Kidney tubule cell (primary cell): ENCODE data around the gene SEC24B.
"Not testable (repeated sequence)": the region's sequence is repeated elsewhere in the genome, so short reads cannot be mapped to it uniquely, and the experiment has no call there.

Source experiments
- DNase-seq: peaks from one replicate; pipeline ENCODE4 v3.0.0-alpha.2; 2018; ENCODE audit warnings: low spot score

Gene SEC24B

DNA sequence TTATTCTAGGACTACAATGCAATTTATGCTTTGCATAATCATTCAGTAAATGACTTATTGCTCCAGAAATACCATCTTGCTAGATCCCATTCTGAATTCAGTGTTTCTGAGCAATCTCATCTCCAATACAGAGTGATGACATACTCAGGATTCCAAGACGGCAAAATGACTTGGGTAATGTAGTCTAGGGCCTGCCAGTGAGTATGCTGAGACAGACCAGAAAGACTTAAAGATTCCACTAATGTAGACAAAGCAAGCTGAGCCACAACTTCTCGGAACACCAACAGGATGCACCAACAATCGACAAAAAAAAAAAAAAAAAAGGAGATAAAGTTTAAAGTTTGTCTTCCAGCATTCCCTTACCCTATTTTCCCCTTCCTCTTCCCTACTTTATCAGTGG, 919 bp upstream of the SEC24B start:
- DNase-seq = peak; percentile 61

DNA sequence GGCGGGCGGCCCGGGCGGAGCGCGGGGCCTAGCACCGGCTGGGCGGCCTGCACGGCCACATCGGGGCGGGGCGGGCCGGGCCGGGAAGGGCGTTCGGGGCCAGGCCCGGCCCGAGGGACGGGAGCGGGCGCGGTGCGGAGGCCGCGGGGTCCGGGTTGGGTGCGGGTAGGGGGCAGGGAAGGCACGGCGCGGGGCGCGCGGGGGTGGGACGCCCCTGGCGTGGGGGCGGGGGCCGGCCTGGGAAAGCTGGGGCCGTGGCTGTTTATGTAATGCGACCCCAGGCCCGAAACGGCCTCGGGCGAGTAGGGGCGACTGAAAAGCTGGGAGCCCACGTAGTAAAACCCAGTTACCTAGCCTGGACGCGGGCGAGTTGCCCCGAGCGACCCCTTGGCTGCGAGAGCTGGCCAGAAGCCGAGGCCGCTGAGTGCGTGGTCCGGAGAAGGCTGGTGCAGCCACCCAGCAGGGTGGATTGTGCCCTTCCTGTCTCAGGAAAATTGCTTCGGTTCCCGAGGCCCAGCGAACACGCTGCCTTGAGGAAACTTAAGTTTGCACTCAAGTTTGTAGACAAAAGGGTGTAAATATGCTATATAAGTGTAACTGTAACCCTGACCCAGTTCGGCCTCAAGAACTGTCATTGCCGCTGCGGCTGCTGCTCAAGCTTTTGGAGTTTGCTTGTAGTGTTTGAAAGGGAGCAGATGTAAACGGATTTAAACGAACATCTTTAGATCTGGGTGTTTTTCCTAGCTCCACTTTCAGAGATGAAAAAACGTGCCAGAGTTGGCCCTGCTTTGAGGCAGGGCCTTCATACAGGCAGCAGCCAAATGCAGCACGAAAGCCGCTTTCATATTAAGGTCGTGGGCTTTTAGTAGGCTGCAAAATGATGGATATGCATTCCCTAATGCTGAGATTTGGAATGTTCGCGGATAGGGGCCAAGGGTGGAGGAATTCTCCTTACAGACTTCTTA, 674 bp downstream of the SEC24B start:
- peak; percentile 29 for DNase-seq

DNA sequence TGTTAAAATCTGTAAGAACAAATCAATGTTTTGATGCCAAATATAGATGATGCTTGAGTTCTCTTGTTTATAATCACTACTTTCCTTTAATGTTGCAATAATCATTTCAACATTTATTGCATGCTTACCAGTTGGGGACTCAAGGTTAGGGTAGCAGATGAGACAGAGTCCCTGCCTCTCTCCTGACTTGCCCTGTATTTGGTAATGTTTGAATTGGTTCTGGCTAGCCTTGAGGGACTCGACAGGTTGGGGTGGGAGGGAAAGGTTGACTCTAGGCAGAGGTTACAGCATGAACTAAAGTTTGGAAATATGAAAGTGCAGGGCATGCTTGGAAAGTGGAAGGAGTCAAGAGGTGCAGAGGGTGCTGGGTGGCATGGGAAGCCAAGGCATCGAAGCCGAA, 2.0 kb downstream of the SEC24B start:
- DNase-seq = no peak

DNA sequence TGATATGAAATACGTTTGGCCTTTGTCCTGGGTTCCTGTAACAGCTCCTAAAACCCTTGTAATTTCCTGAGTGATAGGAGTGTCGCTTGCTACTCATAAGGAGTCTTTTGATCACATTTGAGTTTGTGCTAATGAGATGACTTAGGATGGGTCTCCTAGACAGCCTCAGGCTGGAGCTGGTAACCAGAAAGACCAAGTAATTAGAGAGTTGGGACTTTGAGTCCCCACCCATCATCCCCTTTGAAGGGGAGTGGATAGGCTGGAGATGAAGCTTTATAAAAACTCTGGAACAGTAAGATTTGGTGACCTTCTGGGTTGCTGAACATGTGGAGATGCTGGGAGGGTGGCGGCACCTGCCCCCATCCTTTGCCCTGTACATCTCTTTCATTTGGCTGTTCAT, 2.9 kb downstream of the SEC24B start:
- DNase-seq = no peak

DNA sequence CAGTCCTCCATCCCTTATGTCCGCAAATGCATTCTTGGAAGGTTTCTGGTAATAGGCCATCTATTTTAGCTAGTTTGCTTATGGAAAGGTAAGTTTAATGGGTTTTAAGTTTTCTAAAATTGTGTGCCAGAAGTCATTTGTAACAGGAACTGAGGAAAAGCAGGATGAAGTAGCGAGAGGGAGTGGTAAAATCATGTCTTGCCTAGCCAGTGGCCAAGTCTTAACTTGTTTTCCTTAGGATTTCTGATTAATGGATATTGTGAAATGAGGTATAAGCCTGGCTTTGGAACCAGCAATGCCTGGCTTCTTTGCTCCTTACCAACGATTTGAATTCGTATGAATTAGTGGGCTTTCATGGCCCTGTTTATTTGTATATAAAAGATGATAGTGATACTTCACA, 7.3 kb downstream of the SEC24B start:
- no peak for DNase-seq

DNA sequence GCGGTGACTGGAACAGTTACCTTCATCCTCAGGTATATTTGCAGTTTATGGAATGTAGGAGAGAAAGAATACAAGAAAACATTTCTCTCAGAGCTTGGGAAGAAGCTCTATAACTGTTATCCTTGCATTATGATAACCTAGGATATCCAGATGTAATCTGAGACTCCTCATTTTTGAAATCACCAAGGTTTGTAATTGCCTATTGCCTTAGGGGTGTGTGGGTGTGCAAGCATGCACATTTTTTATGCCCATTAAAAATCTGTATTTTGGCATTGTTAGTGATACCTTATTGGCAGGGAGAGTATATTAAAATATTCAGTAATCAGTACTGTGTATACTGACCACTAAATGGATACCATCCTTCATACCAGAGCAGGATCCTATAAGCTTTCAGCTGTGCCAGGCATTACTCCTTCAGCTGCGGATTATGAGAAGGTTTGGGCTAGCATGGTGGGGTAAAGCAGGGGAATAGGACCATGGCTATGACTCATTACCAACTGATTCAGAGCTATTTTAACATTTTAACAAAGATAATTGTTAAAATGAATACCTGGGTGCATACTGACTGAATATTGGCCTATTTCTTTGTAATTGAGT, 8.3 kb downstream of the SEC24B start:
- DNase-seq = no peak

DNA sequence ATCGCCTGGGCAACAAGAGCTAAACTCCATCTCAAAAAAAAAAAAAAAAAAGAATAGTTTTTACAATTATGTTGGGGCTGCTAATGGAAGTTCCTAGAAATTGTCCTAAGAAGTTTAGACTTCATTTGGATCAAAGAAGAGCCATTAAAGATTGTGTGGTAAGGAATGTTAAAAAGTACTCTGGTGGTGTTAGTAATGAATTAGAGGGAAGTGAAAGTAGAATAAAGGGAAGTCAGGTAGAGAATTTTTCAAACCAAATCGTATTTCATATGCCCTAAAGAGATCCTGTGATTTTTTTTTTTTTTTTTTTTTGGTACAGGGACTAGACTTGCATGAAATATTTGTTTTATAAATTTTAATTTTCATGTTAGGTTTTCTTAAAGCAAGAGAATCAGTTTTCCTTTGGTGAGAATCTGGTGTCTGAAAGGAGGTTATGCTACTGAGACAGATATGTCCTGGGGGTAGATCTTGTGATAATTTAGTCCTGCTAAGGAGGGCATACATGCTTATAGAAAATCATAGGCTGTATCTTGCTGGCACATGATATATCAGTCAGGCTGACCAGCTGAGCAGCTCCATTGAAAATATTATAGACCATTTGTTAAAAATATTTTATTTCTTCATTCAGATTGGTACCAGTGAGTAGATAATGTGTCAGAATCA, 10.7 kb downstream of the SEC24B start:
- DNase-seq = no peak

DNA sequence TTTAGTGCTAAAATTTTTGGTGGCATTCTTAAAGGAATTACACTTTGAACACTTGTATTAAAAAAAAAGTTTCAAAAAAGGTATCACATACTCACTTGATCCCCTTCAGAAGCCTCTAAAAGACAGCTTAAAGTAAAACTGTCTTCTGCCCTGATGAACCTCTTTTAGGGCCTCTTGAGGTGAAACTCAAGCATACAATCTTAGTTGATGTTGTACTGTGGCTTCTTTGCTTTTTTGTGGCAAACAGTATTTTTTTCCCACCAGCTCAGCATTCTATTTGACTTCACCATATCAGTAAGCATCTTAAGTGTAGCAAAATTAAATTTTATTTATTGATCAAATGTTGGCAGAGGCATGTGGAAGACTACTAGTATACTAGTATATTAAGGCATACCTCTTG, 13.7 kb downstream of the SEC24B start:
- no peak for DNase-seq

DNA sequence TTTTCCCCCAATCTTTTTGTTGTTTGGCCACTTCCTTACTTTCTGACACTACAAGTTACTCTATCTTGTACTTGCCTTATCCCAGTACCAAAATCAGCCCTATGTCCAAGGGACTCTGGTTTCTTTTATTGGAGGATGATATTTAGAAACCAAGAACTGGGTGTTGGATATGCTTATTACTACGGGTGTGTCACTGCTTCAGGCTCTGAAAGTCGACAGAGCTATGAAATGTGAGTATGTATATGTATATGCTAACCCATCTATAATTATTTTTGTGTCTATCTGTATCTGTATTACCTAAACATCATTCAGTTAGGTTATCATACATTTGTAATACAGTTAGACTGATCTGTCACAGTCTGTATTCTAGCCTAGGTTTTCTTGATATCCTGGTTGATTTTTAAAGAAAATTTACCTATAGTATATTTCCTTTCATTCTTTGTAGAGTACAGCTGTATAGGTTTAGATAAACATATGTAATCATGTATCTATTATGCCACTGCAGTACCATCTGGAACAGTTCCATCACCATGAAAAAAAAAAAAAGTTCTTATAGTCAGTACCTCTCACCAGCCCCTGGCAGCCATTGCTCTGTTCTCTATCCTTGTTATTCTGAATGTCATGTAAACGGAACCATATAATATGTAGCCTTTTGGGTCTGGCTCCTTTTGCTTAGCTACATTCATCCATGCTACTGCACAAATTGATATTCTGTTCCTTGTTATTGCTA, 18.1 kb downstream of the SEC24B start:
- no peak for DNase-seq

DNA sequence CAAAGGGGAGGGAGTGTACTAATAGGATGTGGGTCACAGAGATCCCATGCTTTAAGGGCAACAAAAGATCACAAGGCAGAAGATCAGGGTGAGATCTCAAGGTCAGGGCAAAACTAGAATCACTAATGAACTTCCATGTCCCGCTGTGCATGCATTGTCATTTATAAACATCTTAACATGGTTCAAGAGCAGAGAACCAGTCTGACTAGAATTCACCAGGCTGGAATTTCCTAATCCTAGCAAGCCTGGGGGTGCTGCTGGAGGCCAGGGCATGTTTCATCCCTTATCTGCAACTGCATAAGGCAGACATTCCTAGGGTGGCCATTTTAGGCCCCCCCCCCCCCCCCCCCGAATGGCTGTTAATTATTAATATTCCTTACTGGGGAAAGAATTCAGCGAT, 19.5 kb downstream of the SEC24B start:
- DNase-seq = not testable (repeated sequence)

DNA sequence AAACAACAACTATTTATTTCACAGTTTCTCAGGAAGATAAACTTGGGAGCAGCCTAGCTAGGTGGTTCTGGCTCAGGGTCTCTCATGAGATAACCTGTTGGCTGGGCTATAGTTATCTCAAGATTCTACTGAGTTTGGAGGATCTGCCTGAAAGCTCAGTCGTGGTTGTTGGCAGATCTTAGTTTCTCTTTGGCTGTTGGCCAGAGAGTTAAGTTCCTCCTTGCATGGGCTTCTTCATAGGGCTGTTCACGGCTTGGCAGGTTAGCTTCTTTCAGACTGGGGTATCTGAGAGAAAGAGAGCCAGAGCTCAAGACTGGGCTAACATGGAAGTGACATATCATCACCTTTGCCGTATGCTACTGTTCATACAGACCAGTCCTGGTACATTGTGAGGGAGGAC, 28.7 kb downstream of the SEC24B start:
- no peak for DNase-seq

DNA sequence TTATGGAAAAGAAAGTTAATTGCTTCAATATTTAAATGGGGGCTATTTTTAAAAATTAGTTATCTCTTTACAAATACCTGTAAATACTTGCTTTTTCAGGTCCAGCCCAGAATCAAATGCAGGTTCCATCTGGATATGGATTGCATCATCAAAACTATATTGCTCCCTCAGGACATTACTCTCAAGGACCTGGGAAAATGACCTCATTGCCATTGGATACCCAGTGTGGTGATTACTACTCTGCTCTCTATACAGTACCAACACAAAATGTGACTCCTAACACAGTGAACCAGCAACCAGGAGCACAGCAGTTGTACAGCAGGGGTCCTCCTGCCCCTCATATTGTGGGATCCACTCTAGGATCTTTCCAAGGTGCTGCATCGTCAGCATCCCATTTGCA, 29.2 kb downstream of the SEC24B start:
- DNase-seq = no peak

DNA sequence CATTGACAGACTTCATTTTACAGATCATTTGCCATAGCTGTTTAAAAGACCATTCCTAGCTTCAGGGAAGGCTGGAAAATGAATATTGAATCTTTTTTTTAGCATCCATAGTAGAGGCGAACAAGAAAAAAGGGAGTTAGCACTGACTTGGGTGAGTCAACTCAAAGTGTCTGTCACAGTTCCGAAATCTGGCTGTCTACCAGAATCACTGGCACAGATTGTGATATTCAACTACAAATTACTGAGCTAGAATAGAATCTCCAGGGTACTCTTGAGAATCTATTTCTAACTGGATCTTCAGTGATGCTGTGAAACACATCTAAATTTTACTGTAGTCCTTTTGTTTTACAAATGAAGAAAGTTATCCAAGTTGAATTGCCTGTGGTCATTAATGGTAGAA, 31.5 kb downstream of the SEC24B start:
- no peak for DNase-seq

DNA sequence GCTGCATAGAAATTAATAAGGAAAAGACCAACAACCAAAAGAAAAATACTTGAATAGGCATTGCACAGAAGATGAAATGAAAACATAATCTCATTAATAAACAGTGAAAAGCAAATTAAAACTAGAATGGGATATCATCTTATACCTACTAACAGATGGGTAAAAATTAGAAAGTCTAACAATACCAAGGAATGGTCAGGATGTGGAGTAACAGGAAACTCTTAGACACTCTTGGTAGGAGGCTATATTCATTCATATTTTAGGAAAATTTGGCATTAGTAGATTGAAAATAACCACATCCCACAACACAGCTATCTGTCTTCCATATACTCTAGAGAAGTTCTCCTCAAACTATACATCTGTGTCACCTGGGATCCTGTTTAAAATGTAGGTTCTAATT, 36.3 kb downstream of the SEC24B start:
- no peak for DNase-seq

DNA sequence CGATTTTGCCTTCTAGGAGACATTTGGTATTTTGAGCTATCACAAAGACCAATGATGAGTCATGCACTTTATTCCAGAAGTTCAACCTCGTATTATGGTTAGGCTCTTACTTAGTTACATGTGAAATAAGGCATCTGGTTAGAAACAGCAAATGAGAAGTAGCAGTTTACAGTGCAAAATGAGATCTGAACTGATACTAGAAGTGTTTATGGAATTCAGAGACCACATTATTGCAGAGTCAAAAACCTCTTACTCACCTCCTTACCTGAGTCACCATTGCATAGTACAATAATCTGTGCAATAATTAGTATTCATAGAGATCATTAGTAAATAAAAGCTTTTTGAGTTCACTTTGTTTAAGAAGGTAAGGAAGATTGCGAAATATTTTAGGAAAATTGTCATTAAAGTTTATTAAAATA, 38.7 kb downstream of the SEC24B start:
- peak; percentile 60 for DNase-seq

DNA sequence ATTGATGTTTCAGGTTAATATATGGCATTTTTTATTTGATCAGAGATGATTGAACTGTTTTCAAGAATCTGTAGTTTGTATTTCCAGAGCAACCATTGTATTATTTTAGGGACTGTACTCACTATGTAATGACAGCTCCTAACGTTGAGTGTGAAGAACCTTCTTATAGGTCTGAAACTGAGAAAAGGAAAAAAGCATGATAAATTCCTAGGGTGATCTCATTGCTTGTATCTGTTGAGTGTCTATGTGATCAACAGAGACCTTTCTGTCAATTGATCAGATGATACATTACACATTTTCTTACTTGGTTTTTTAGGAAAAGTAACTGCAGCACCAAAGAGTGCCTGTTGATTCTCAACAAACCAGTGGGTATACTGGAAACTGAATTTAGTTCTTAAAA, 40.2 kb downstream of the SEC24B start:
- DNase-seq = no peak

DNA sequence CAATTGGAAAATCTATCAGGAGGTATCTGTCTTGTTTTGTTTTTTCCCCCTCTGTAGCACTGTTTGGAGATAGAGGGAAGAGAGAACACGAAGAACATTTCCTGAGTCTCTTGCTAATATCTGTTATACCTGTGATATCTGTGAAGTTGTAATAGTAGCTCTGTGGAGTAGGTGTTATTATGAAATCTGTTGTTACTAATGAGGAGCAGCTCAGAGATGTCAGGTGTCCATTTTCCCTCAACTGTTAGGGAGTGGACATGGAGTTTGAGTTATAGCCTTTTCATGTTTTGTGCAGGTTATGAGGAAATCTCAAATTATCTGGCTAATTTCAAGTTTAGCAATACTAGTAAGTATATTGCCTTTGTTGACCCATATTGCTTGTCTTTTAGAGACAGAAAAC, 52.4 kb downstream of the SEC24B start:
- DNase-seq = no peak

DNA sequence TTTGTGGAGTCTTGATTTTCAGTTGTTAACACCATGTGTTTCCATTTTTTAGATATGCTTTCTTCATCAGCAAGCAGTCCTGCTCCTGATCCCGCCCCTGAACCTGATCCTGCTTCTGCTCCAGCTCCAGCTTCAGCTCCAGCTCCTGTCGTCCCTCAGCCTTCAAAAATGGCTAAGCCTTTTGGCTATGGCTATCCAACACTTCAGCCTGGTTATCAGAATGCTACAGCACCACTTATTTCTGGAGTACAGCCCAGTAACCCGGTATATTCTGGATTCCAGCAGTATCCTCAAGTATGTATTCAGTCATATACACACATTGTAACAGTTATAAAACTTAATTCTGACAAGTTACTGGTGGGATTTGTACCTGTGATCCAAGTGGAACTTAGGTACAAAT, 60.9 kb downstream of the SEC24B start:
- no peak for DNase-seq

DNA sequence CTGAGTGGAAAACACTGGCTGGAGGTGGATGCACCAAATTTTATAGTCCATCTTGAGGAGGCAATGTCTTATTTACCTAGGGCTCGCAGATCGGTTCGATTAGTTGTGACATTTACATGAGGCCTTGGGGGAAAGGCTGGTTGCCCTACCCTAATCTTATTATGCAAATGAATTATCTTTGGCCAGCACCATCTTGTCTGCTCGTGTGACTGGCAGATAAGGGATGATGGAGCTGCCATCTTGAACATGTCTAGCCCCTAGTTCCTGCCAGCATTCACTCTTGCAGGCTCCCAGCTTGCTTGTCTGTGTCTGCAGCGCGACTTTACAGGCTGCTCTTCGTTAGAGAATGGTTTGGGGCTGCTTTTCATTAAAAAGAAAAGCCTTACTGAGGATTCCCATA, 61.9 kb downstream of the SEC24B start:
- DNase-seq = no peak

DNA sequence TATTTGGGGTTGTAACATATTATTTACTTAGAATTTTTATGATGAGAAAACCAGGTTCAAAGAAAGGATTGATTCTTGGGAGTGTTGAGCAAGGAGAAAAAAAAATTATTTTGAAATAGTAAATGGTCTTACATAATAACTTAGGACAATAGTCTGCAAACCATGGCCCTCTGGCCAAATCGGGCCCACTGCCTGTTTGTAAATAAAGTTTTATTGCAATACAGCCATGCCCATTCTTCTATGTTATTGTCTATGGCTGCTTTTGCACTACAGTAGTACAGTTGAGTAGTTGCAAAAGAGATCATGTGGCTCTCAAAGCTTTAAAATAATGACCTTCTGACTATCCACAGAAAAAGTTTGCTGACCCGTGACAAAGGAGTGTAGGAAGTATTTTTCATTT, 63.3 kb downstream of the SEC24B start:
- no peak for DNase-seq

DNA sequence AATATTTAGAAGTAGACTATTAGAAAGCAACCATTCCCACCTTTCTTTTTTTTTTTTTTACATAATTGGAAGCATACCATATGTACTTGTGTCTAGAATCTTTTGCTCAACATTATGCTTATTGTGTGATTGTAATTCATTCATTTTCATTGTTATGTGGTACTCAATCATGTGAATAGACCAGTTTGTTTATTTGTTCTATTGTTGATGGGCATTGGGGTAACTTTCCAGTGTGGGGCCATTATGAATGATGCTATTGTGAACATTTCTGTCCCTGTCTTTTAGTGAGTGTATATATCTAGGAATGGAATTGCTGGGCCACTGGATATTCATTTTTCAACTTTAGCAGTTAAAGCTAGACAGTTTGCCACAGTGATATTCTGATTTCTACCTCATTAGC, 63.9 kb downstream of the SEC24B start:
- DNase-seq = no peak

DNA sequence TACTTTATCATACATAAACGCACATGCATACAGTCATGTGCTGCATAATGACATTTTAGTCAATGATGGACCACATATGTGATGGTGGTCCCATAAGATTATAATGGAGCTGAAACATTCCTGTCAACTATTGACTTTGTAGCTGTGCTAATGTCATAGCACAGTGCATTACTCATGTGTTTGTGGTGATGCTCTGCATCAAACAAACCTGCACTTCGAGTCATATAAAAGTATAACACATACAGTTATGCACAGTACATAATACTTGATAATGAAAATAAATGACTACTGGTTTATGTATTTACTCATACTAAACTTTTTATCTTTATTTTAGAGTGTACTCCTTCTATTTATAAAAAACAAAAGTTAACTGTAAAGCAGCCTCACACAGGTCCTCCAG, 65.9 kb downstream of the SEC24B start:
- DNase-seq = no peak

DNA sequence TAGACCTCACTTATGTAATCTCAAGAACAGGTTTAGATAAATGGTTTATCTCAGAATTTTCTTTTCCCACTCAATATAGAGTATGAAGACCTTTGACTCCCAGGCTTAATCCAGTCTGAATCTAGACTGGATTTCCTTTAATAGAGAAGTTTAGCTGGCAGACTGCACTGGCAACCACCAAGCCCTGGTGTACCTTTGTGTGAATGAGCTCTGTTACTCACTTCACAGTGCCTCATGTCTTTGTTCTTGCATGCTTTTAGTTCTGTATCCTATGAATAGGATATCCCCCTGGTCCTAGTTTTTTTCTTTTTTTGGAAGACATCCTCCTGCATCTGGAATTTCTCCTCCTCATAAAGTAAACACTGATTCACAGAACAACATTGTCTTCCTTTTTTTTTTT, 73.3 kb downstream of the SEC24B start:
- DNase-seq = no peak
